Upper lobe of right lung (tissue), 1 donor: ENCODE measurements around the gene RNF121. TPM values are rescaled to one million over a fixed set of nuclear protein-coding genes. Genes with fewer than 3 reads are reported as not detected.

Experiments
- ATAC-seq: fragments of 200-7000 bp; cut with Tn5 transposase; one replicate; pipeline ENCODE4 v1.9.1; 2020; ENCODE audit warnings: mild to moderate bottlenecking, moderate library complexity
- DNase-seq: peaks from one replicate; pipeline ENCODE4 v3.0.0-alpha.2; 2020
- H3K27ac ChIP-seq: fragments of 200-600 bp; one replicate; pipeline ENCODE4 v1.8.0; 2022
- H3K27me3 ChIP-seq: fragments of 200-600 bp; one replicate; pipeline ENCODE4 v1.8.0; 2022; ENCODE audit warnings: mild to moderate bottlenecking
- H3K36me3 ChIP-seq: fragments of 200-600 bp; one replicate; pipeline ENCODE4 v1.8.0; 2022
- H3K4me1 ChIP-seq: fragments of 200-600 bp; one replicate; pipeline ENCODE4 v1.8.0; 2022
- H3K4me3 ChIP-seq: fragments of 200-600 bp; one replicate; pipeline ENCODE4 v1.8.0; 2022; ENCODE audit warnings: mild to moderate bottlenecking
- H3K9me3 ChIP-seq: fragments of 200-600 bp; one replicate; pipeline ENCODE4 v1.8.0; 2022
- CTCF ChIP-seq: fragments of 200-600 bp; IDR thresholded peaks from one replicate; pipeline ENCODE4 v1.8.0; 2022; ENCODE audit warnings: antibody characterized with exemption
- intact Hi-C: fragments of 100-400 bp; cut with DNase I; formaldehyde crosslinking; loops from one replicate; pipeline ENCODE4 v1.11.0; 2022
- total RNA-seq: library from RNA; stranded (reverse); fragmentation: NEBNext Ultra II Directional; extraction: Animal tissue kit (Norgen Biotek cat#: 25700); gene quantifications from one replicate; pipeline ENCODE4 v1.2.1, GENCODE V29; 2021
- donor health status: DM: no; HTN: yes; CAD: no; lungs with severe emphysema.

RNF121 gene
- total RNA-seq, 1 donor from 2014 or later, result 26.8 TPM

DNA sequence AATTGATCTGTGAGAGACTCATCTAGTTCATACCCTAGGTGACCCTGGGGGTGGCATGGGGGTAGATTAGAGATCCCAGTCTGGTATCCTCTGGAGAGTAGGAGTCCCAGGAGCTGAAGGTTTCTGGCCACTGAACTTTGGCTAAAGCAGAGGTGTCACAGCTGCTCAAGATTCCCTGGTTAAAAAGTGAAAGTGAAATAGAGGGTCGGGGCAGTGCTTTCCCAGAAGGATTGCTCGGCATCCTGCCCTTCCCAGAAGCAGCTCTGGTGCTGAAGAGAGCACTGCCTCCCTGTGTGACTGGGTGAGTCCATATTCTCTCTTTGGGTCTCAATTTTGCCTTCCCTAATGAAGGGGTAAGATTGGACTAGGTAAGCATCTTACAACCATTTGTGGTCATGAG lies 70.5 kb downstream of the RNF121 start:
- intact Hi-C loops, result no loop called here
- no peaks in the 10 kb centered on the region for H3K9me3 ChIP-seq
- DNase-seq, result no peak
- peak; percentile 30 for ATAC-seq
- H3K27me3 ChIP-seq, result no peaks in the 10 kb centered on the region
- H3K27ac ChIP-seq, result peak overlapping the region; percentile 55
- H3K36me3 ChIP-seq, result peaks cover 35% of the 10 kb centered on the region
- peaks cover 22% of the 10 kb centered on the region for H3K4me1 ChIP-seq
- peak overlapping the region; percentile 40 for H3K4me3 ChIP-seq
- no peak for TF ChIP-seq CTCF

GRCh38 chr11:71999798-72000197 lies 71.0 kb downstream of the RNF121 start:
- Histone ChIP-seq H3K9me3 (no peaks in the 10 kb centered on the region), H3K27me3 (no peaks in the 10 kb centered on the region), H3K4me1 (peaks cover 22% of the 10 kb centered on the region), H3K36me3 (peaks cover 40% of the 10 kb centered on the region), H3K4me3 (peak overlapping the region; percentile 40), H3K27ac (peak overlapping the region; percentile 55)
- intact Hi-C loops, result no loop called here
- ATAC-seq (no peak), DNase-seq (no peak)
- no peak for TF ChIP-seq CTCF

DNA sequence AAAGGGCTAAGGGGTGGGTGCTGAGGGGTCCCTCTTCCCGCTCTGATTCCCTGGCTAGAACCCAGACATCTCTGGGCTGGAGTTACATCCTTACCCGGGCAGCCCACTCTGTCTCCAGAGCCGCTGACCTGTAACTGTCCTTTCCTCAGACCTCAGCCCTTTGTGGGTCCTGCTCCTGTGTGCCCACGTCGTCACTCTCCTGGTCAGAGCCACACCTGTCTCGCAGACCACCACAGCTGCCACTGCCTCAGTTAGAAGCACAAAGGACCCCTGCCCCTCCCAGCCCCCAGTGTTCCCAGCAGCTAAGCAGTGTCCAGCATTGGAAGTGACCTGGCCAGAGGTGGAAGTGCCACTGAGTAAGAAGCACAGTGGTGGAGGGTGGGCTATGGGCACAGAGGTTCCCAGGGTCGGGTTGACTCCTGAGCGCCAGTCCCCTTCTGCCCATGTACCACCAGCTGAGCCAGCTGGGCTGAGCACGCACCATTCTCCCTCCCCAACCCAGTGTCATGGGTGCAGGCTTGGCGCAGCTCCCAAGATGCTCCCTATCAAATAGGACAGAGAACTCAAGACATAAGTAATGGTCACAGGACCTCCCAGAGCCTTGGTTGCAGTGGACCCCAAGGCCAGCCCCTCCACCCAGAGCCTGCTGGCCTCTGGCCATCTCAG lies 71.5 kb downstream of the RNF121 start:
- Histone ChIP-seq H3K4me3 (peak overlapping the region; percentile 40), H3K9me3 (no peaks in the 10 kb centered on the region), H3K36me3 (peaks cover 45% of the 10 kb centered on the region), H3K27me3 (no peaks in the 10 kb centered on the region), H3K4me1 (peaks cover 22% of the 10 kb centered on the region), H3K27ac (peak overlapping the region; percentile 55)
- ATAC-seq (no peak), DNase-seq (no peak)
- intact Hi-C loops, result no loop called here
- TF ChIP-seq CTCF, result no peak

DNA sequence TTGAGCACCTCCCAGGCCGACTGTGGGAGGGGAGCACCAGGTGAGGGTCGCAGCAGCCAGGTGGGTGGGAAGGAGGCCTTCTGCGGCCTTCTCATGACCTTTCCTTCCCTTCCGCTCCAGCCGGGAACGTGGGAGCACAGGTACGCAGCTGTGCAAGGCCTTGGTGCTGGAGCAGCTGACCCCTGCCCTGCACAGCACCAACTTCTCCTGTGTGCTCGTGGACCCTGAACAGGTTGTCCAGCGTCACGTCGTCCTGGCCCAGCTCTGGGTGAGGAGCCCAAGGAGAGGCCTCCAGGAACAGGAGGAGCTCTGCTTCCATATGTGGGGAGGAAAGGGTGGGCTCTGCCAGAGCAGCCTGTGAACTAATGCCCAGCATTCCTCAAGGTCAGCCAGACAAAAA lies 72.4 kb downstream of the RNF121 start:
- Histone ChIP-seq H3K4me3 (no peak overlapping the region), H3K9me3 (no peaks in the 10 kb centered on the region), H3K4me1 (peaks cover 22% of the 10 kb centered on the region), H3K36me3 (peaks cover 55% of the 10 kb centered on the region), H3K27me3 (no peaks in the 10 kb centered on the region), H3K27ac (no peak overlapping the region)
- no peak for TF ChIP-seq CTCF
- DNase-seq (no peak), ATAC-seq (no peak)
- intact Hi-C loops, result no loop called here

DNA sequence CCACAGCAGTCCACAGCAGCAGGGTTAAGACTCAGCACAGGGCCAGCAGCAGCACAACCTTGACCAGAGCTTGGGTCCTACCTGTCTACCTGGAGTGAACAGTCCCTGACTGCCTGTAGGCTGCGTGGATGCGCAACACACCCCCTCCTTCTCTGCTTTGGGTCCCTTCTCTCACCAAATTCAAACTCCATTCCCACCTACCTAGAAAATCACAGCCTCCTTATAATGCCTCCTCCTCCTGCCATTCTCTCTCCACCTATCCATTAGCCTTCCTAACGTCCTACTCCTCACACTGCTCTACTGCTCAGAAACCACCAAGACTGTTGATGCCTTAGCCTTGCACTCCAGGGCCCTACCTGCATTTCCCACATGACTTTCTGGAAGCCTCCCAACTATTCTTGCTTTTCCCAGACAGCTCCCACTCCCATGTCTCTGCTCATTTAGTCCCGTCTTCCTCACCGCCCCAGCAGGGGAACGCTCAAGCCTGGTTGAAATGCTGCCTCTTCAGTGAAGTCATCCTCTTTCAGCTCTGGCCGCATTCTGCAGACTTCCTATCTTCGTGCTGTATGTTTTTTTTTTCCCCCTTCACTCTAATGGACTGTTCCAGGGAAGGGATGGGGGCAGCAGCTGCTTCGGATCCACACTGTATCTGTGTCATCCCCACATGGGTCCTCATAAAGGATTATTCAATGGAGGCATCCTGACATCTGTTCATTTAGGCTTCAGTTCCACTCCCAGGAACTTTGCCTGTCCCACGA lies 73.2 kb downstream of the RNF121 start:
- no peaks in the 10 kb centered on the region for H3K27me3 ChIP-seq
- no peaks in the 10 kb centered on the region for H3K9me3 ChIP-seq
- H3K4me3 ChIP-seq, result no peak overlapping the region
- ATAC-seq (no peak), DNase-seq (no peak)
- TF ChIP-seq CTCF, result no peak
- H3K36me3 ChIP-seq, result peaks cover 62% of the 10 kb centered on the region
- peaks cover 22% of the 10 kb centered on the region for H3K4me1 ChIP-seq
- H3K27ac ChIP-seq, result no peak overlapping the region
- intact Hi-C loops, result no loop called here
